ENCODE results near the gene TMEM131.

The TMEM131 gene

DNA sequence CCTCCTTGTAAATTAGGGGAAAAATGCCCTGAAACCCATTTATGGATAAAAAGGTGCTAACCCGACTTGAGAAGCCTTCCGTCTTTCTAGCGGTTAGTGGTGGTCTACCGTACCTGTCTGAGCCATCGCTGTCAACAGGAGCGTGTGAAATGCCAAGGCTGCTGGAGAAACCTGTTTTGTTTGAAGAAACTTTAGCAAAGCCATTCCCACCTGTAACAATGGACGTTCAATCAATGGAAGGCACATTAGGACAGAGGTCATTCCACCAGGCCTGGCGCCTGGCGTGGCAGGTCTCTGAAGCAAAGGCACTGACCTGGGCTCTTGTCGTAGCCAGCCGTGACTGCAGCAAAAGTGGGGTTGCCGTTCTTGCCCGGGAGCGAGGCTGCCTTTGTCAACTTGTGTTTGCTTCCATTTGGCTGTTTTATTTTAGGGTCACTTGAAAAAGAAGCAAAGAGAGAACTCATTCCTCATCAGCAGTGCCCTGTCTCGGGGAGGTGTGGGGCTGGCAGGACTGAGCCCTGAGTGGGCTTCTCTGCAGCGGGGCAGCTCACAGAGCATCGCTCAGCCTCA, 235.2 kb downstream of the TMEM131 start:
- Histone ChIP-seq H3K4me3 (ENCODE audit: low read depth in 1 of 2, low read length in 2 of 2) (no peak overlapping the region), H3K9ac (ENCODE audit: low read length) (no peak overlapping the region), H3K27ac (ENCODE audit: low read depth, low read length) (no peak overlapping the region), H3K27me3 (ENCODE audit: control insufficient read depth in 1 of 2, insufficient read depth in 2 of 2, low read length in 2 of 2) (no peaks in the 10 kb centered on the region), H3K4me1 (ENCODE audit: insufficient read depth, low read length) (no peaks in the 10 kb centered on the region), H3K9me3 (ENCODE audit: low read length) (no peaks in the 10 kb centered on the region), H3K36me3 (ENCODE audit: insufficient read depth, low read length) (peaks cover 89% of the 10 kb centered on the region)

DNA sequence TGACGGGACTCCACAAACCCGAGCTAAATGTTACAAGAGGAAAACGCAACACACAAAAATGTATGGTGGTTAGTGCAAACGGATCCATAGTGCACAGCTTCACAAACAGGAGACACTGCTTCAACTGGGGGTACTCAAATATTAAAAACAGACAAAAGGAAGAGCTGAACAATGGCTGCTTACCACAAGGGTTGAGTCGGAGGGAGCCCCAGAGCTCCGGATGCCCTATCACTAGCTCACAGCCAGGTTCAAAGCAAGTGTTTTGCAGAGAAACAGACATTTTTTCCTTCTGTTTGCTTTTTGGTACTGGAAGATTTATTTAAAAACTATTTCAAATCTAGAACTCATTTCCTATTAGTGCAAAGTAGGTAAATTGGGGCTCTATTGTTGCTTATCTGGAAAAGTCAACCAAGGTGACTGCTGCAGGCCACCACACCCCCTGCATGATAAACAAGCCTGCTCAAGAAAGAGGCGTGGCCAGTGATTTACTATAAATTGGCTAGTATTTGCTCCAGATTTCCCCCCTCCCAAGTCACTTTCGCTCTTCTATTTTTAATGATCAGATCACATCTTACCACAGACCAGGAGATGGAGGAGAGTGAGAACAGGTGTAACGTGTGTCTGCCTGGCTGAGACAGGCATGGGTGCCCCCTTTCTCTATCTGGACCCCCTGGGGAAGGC, 235.9 kb downstream of the TMEM131 start:
- no peak overlapping the region for H3K4me3 ChIP-seq (ENCODE audit: low read depth in 1 of 2, low read length in 2 of 2)
- H3K36me3 ChIP-seq (ENCODE audit: insufficient read depth, low read length): peaks cover 85% of the 10 kb centered on the region
- no peak overlapping the region for H3K27ac ChIP-seq (ENCODE audit: low read depth, low read length)
- no peaks in the 10 kb centered on the region for H3K9me3 ChIP-seq (ENCODE audit: low read length)
- no peak overlapping the region for H3K9ac ChIP-seq (ENCODE audit: low read length)
- H3K27me3 ChIP-seq (ENCODE audit: control insufficient read depth in 1 of 2, insufficient read depth in 2 of 2, low read length in 2 of 2): no peaks in the 10 kb centered on the region
- no peaks in the 10 kb centered on the region for H3K4me1 ChIP-seq (ENCODE audit: insufficient read depth, low read length)

GRCh38 chr2:97758131-97758705, 237.5 kb downstream of the TMEM131 start:
- peaks cover 71% of the 10 kb centered on the region for H3K36me3 ChIP-seq (ENCODE audit: insufficient read depth, low read length)
- no peaks in the 10 kb centered on the region for H3K4me1 ChIP-seq (ENCODE audit: insufficient read depth, low read length)
- no peaks in the 10 kb centered on the region for H3K9me3 ChIP-seq (ENCODE audit: low read length)
- no peaks in the 10 kb centered on the region for H3K27me3 ChIP-seq (ENCODE audit: control insufficient read depth in 1 of 2, insufficient read depth in 2 of 2, low read length in 2 of 2)
- H3K9ac ChIP-seq (ENCODE audit: low read length): no peak overlapping the region
- no peak overlapping the region for H3K4me3 ChIP-seq (ENCODE audit: low read depth in 1 of 2, low read length in 2 of 2)
- no peak overlapping the region for H3K27ac ChIP-seq (ENCODE audit: low read depth, low read length)

- H3K27ac ChIP-seq (ENCODE audit: low read depth, low read length): no peak overlapping the region
- H3K4me3 ChIP-seq (ENCODE audit: low read depth in 1 of 2, low read length in 2 of 2): no peak overlapping the region
- no peak overlapping the region for H3K9ac ChIP-seq (ENCODE audit: low read length)
- H3K9me3 ChIP-seq (ENCODE audit: low read length): no peaks in the 10 kb centered on the region
- peaks cover 59% of the 10 kb centered on the region for H3K36me3 ChIP-seq (ENCODE audit: insufficient read depth, low read length)
- no peaks in the 10 kb centered on the region for H3K27me3 ChIP-seq (ENCODE audit: control insufficient read depth in 1 of 2, insufficient read depth in 2 of 2, low read length in 2 of 2)
- no peaks in the 10 kb centered on the region for H3K4me1 ChIP-seq (ENCODE audit: insufficient read depth, low read length)
Measured at GRCh38 chr2:97757062-97757461, 238.7 kb downstream of the TMEM131 start.

- no peaks in the 10 kb centered on the region for H3K27me3 ChIP-seq (ENCODE audit: control insufficient read depth in 1 of 2, insufficient read depth in 2 of 2, low read length in 2 of 2)
- no peaks in the 10 kb centered on the region for H3K4me1 ChIP-seq (ENCODE audit: insufficient read depth, low read length)
- H3K9me3 ChIP-seq (ENCODE audit: low read length): no peaks in the 10 kb centered on the region
- no peak overlapping the region for H3K9ac ChIP-seq (ENCODE audit: low read length)
- no peak overlapping the region for H3K27ac ChIP-seq (ENCODE audit: low read depth, low read length)
- peaks cover 47% of the 10 kb centered on the region for H3K36me3 ChIP-seq (ENCODE audit: insufficient read depth, low read length)
- H3K4me3 ChIP-seq (ENCODE audit: low read depth in 1 of 2, low read length in 2 of 2): no peak overlapping the region
Measured at GRCh38 chr2:97755491-97755890, 240.3 kb downstream of the TMEM131 start.

- peaks cover 46% of the 10 kb centered on the region for H3K36me3 ChIP-seq (ENCODE audit: insufficient read depth, low read length)
- H3K27me3 ChIP-seq (ENCODE audit: control insufficient read depth in 1 of 2, insufficient read depth in 2 of 2, low read length in 2 of 2): no peaks in the 10 kb centered on the region
- H3K9me3 ChIP-seq (ENCODE audit: low read length): no peaks in the 10 kb centered on the region
- no peak overlapping the region for H3K9ac ChIP-seq (ENCODE audit: low read length)
- no peak overlapping the region for H3K27ac ChIP-seq (ENCODE audit: low read depth, low read length)
- H3K4me3 ChIP-seq (ENCODE audit: low read depth in 1 of 2, low read length in 2 of 2): no peak overlapping the region
- no peaks in the 10 kb centered on the region for H3K4me1 ChIP-seq (ENCODE audit: insufficient read depth, low read length)
Measured at GRCh38 chr2:97754690-97755346, 240.9 kb downstream of the TMEM131 start.

- no peaks in the 10 kb centered on the region for H3K27me3 ChIP-seq (ENCODE audit: control insufficient read depth in 1 of 2, insufficient read depth in 2 of 2, low read length in 2 of 2)
- no peak overlapping the region for H3K4me3 ChIP-seq (ENCODE audit: low read depth in 1 of 2, low read length in 2 of 2)
- H3K36me3 ChIP-seq (ENCODE audit: insufficient read depth, low read length): peaks cover 26% of the 10 kb centered on the region
- no peaks in the 10 kb centered on the region for H3K4me1 ChIP-seq (ENCODE audit: insufficient read depth, low read length)
- H3K27ac ChIP-seq (ENCODE audit: low read depth, low read length): no peak overlapping the region
- H3K9me3 ChIP-seq (ENCODE audit: low read length): no peaks in the 10 kb centered on the region
- no peak overlapping the region for H3K9ac ChIP-seq (ENCODE audit: low read length)
Measured at GRCh38 chr2:97752342-97753334, 243.1 kb downstream of the TMEM131 start.

DNA sequence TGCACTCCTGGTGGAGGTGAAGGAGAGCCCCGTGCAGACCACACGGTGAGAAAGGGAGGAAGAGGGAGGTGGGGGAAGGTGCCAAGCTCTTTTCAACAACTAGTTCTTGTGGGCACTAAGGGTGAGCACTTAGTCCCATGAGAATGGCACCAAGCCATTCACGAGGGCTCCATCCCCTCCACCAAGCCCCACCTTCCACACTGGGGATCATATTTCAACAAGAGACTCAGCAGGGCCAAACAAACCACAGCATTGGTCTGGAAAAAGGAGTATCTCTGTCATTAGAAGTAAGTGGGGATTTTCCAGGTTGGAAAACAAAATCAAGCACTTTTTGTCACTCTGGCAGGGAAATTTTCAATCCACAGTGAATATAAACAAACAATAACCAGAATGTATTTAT, 244.0 kb downstream of the TMEM131 start:
- no peak overlapping the region for H3K27ac ChIP-seq (ENCODE audit: low read depth, low read length)
- no peak overlapping the region for H3K4me3 ChIP-seq (ENCODE audit: low read depth in 1 of 2, low read length in 2 of 2)
- no peaks in the 10 kb centered on the region for H3K9me3 ChIP-seq (ENCODE audit: low read length)
- peaks cover 17% of the 10 kb centered on the region for H3K36me3 ChIP-seq (ENCODE audit: insufficient read depth, low read length)
- H3K9ac ChIP-seq (ENCODE audit: low read length): no peak overlapping the region
- H3K27me3 ChIP-seq (ENCODE audit: control insufficient read depth in 1 of 2, insufficient read depth in 2 of 2, low read length in 2 of 2): no peaks in the 10 kb centered on the region
- no peaks in the 10 kb centered on the region for H3K4me1 ChIP-seq (ENCODE audit: insufficient read depth, low read length)

- H3K27me3 ChIP-seq (ENCODE audit: control insufficient read depth in 1 of 2, insufficient read depth in 2 of 2, low read length in 2 of 2): no peaks in the 10 kb centered on the region
- H3K36me3 ChIP-seq (ENCODE audit: insufficient read depth, low read length): peaks cover 3% of the 10 kb centered on the region
- H3K27ac ChIP-seq (ENCODE audit: low read depth, low read length): no peak overlapping the region
- no peaks in the 10 kb centered on the region for H3K4me1 ChIP-seq (ENCODE audit: insufficient read depth, low read length)
- no peak overlapping the region for H3K4me3 ChIP-seq (ENCODE audit: low read depth in 1 of 2, low read length in 2 of 2)
- H3K9me3 ChIP-seq (ENCODE audit: low read length): no peaks in the 10 kb centered on the region
- no peak overlapping the region for H3K9ac ChIP-seq (ENCODE audit: low read length)
Measured at GRCh38 chr2:97750017-97750416, 245.7 kb downstream of the TMEM131 start.

DNA sequence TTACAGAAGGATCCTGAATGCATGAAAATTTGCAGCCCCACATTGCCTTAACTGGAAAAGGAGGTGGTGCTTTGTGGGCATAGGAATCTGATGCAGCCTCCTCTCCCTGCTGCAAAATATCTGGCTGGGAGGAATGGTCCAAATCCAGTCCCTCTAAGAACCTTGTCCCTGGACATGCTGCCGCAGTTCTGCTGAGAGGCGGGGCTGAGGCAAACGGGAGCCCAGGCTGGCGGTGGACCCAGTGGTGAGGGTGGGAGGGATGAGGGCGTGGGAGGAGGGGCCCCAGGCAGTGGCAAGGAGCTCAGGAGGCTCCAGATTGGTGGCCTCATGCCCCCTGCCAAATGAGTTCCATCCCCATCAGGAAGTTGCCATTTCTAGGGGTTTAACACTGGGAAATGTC, 246.2 kb downstream of the TMEM131 start:
- Histone ChIP-seq H3K36me3 (ENCODE audit: insufficient read depth, low read length) (peaks cover 3% of the 10 kb centered on the region), H3K4me3 (ENCODE audit: low read depth in 1 of 2, low read length in 2 of 2) (no peak overlapping the region), H3K27ac (ENCODE audit: low read depth, low read length) (no peak overlapping the region), H3K27me3 (ENCODE audit: control insufficient read depth in 1 of 2, insufficient read depth in 2 of 2, low read length in 2 of 2) (no peaks in the 10 kb centered on the region), H3K4me1 (ENCODE audit: insufficient read depth, low read length) (no peaks in the 10 kb centered on the region), H3K9ac (ENCODE audit: low read length) (no peak overlapping the region), H3K9me3 (ENCODE audit: low read length) (no peaks in the 10 kb centered on the region)

- H3K9ac ChIP-seq (ENCODE audit: low read length): no peak overlapping the region
- no peak overlapping the region for H3K4me3 ChIP-seq (ENCODE audit: low read depth in 1 of 2, low read length in 2 of 2)
- H3K4me1 ChIP-seq (ENCODE audit: insufficient read depth, low read length): no peaks in the 10 kb centered on the region
- no peak overlapping the region for H3K27ac ChIP-seq (ENCODE audit: low read depth, low read length)
- H3K9me3 ChIP-seq (ENCODE audit: low read length): no peaks in the 10 kb centered on the region
- no peaks in the 10 kb centered on the region for H3K27me3 ChIP-seq (ENCODE audit: control insufficient read depth in 1 of 2, insufficient read depth in 2 of 2, low read length in 2 of 2)
- H3K36me3 ChIP-seq (ENCODE audit: insufficient read depth, low read length): peaks cover 3% of the 10 kb centered on the region
Measured at GRCh38 chr2:97747716-97748115, 248.0 kb downstream of the TMEM131 start.
